H1 (cell line): ENCODE data around the gene C2orf76. TPM values are rescaled to one million over a fixed set of nuclear protein-coding genes. Genes with fewer than 3 reads are reported as not detected.

ENCODE experiments used
- CHD2 ChIP-seq: IDR thresholded peaks from 2 replicates; pipeline ENCODE4 v1.6.1; 2012; ENCODE audit warnings: low read length, improper control_type of control experiment
- CTCF ChIP-seq, 3 experiments: IDR thresholded peaks; 1 replicate in 2 of 3; 2 replicates in 1 of 3; pipeline versions ENCODE4 v1.5.1 to v1.6.1; 2011; ENCODE audit warnings: low read length in 3 of 3, mild to moderate bottlenecking in 3 of 3, inconsistent platforms in 2 of 3, low read depth in 1 of 3, moderate library complexity in 1 of 3; ENCODE audit not compliant: insufficient read depth in 1 of 3; ENCODE audit errors: control extremely low read depth in 1 of 3
- EP300 ChIP-seq, 2 experiments: IDR thresholded peaks; 1 replicate in 1 of 2; 2 replicates in 1 of 2; pipeline ENCODE4 v1.6.1; 2011 to 2012; ENCODE audit warnings: low read depth in 2 of 2, low read length in 2 of 2, mild to moderate bottlenecking in 2 of 2, borderline replicate concordance in 1 of 2, inconsistent platforms in 1 of 2, moderate library complexity in 1 of 2
- MAFK ChIP-seq: IDR thresholded peaks from 2 replicates; pipeline ENCODE4 v1.6.1; 2012; ENCODE audit warnings: low read depth, mild to moderate bottlenecking, improper control_type of control experiment, low read length
- NANOG ChIP-seq: IDR thresholded peaks from 2 replicates; pipeline ENCODE4 v1.6.1; 2011; ENCODE audit warnings: low read length, low read depth, mild to moderate bottlenecking, inconsistent platforms; ENCODE audit not compliant: insufficient read depth, poor library complexity, severe bottlenecking
- RFX5 ChIP-seq: IDR thresholded peaks from 2 replicates; pipeline ENCODE4 v1.6.1; 2011; ENCODE audit warnings: low read depth, low read length, improper control_type of control experiment, borderline replicate concordance
- SIX5 ChIP-seq: IDR thresholded peaks from 2 replicates; pipeline ENCODE4 v1.6.1; 2011; ENCODE audit warnings: mild to moderate bottlenecking, low read depth, low read length
- TAF1 ChIP-seq: IDR thresholded peaks from 2 replicates; pipeline ENCODE4 v1.6.1; 2011; ENCODE audit warnings: mild to moderate bottlenecking, low read depth, low read length
- polyA plus RNA-seq, 7 experiments: library from polyadenylated mRNA; depleted of rRNA in 3 of 7; stranded (reverse) in 5 of 7; unstranded in 2 of 7; fragments of >200 nt in 5 of 7; fragments of 200-250 nt in 2 of 7; gene quantifications; 1 replicate in 5 of 7; 2 replicates in 1 of 7; 4 replicates in 1 of 7; pipeline versions ENCODE4 v1.2.1 to v1.2.3, GENCODE V29; 2011 to 2013; ENCODE audit warnings: missing spikeins in 2 of 7, mixed read lengths in 2 of 7
- total RNA-seq: library from RNA; stranded (reverse); fragmentation: NEBNext Ultra II Directional; extraction: Animal tissue kit (Norgen Biotek cat#: 25700); gene quantifications from 2 replicates; pipeline ENCODE4 v1.2.1, GENCODE V29; 2021

The C2orf76 gene
- total and polyA plus RNA-seq, 2 of the 8 experiments (the other 6 are each of a cell fraction or from before 2014, with no cell fraction given), result 4.4 to 5.0 TPM

DNA sequence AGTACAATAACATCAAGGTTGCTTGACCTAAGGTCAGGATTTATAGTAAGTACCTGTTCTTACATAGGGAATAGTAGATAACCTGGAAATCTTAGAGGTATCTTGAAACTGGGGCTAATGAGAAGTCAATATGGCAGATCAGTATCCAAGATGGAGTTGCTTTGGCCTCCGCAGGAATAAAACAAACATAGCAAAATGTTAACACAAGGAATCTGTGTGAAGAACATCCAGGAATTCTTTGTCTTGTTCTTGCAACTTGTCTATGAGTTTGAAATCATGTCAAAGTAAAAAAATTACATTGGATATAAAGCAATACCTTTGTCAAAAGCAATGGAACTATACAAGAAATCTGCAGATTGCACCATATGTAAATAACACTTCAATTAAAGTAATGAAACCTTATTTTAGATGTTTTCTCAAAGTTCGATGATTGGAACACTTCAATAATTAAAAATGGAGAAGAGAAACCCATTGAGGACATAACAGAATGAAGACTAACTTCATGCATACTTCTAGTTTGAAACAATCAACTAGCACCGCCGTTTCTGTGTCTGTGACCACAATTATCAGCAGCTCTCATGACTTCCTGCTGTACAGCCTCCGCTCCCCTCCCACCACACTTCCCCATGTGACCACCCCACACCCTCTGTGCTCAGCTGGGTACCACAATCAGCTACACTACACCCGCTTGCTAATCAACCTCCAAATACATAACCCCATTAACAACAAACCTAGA, 27.6 kb downstream of the C2orf76 start (continued):
- TF ChIP-seq SIX5 (no peak), RFX5 (no peak), TAF1 (no peak), EP300 (IDR thresholded peaks at IDR 0.05; ENCODE audit: borderline replicate concordance in 1 of 2, low read depth in 2 of 2, low read length in 2 of 2) (no peak), CTCF (IDR thresholded peaks at IDR 0.05; ENCODE audit: control extremely low read depth in 1 of 3, insufficient read depth in 1 of 3, low read depth in 1 of 3, low read length in 3 of 3) (no peak), NANOG (no peak), MAFK (no peak), CHD2 (no peak)
